Right lung (tissue), 5 donors: ENCODE data around the gene POLE2. TPM values are rescaled to one million over a fixed set of nuclear protein-coding genes. Genes with fewer than 3 reads are reported as not detected.
"Not testable (repeated sequence)": the region's sequence is repeated elsewhere in the genome, so short reads cannot be mapped to it uniquely, and the experiment has no call there.

Experiments used
- DNase-seq, 2 donors: peaks; one replicate each; pipeline ENCODE4 v3.0.0-alpha.2; 2013
- polyA plus RNA-seq, 5 donors: library from polyadenylated mRNA; unstranded; fragments of 120-200 nt; gene quantifications; one replicate each; pipeline versions ENCODE4 v1.2.1 to v1.2.3, GENCODE V29; 2013; ENCODE audit warnings: inconsistent platforms in 1 of 5, low replicate concordance in 1 of 5; ENCODE audit not compliant: insufficient read length in 5 of 5, insufficient read depth in 1 of 5

The POLE2 gene
- polyA plus RNA-seq, 5 donors, result 18.6 to 31.3 (median 23.6) TPM

GRCh38 chr14:49620182-49621113, 67.6 kb downstream of the POLE2 start, which contains the start of the genes MGAT2 and RPL36AL:
Gene MGAT2, plus strand, starts transcription at chr14:49620799. Its CDS starts 470 bp downstream, at chr14:49621269.
Gene RPL36AL, minus strand, starts transcription at chr14:49620626. Its CDS starts 1,522 bp downstream, at chr14:49619104.
- peak; percentile 98 for DNase-seq

DNA sequence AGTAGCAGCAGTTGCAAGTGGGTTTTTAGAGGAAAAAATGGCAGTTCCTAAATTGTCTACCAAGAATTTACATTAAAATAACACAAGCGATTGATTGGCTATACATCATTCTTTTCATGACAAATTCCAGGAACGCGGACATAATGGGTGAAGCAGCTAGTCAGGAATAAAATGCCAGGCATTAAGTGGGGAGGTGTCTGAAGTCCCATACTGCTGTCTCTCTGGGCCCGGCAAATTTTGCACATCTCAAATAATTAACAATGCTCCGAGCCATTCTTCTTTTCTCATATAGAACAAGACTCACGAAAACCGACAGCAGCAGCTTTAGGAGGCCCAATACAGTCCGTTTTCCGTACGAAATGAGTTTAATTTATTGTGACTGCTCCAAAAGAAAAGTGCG, 68.3 kb downstream of the POLE2 start:
- DNase-seq, result no peak

GRCh38 chr14:49619273-49619672, 68.7 kb downstream of the POLE2 start:
- not testable (repeated sequence) for DNase-seq

DNA sequence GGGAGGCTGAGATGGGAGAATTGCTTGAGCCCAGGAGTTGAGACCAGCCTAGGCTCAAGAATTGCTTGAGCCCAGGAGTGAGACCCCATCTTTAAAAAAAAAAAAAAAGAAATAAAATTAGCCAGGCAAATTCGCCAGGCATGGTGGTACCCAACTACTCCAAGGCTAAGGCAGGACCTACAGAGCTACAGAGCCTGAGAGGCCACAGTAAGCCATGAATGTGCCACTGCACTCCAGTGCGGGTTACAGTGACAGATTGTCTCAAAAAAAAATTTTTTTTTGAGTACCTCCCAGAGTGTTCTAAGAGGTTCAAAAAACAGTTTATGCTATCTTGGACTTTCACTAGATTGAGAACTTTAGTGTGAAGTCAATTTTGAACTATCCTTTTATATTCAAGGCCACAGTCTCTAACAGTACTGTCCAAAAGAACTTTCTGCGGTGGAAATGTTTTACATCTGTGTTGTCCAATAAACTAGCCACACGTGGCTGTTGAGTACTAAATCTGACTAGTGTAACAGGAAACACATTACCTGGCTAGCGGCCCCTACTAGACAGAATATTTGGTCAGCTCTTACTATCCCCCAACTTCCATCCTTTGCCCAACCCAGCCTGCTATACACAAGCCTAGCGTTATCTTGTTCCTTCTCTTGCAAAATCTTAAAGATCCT, 70.0 kb downstream of the POLE2 start:
- DNase-seq, result no peak

GRCh38 chr14:49615776-49616175, 72.2 kb downstream of the POLE2 start:
- DNase-seq, result no peak

GRCh38 chr14:49614196-49614595, 73.8 kb downstream of the POLE2 start:
- no peak for DNase-seq

- no peak for DNase-seq
These were observed 75.3 kb downstream of the POLE2 start for GRCh38 chr14:49612671-49613070.

DNA sequence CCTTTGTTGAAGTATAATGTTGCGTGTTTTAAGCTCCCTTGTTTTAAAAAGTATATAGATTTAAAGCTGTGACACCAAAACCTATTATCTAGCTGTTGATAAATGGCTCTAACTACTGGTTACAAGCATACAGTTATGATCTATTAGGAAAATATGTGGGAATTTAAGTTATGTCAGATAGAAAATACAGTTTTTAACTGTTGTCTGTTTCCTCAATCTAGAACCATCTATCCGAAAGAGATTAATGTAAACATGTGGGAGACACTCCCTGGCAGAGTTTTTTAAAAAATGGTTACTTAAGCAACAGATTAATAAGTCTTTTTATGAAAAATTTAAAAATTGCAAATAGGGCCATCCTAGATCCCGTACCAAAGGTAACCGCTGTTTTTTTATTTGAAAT, 75.8 kb downstream of the POLE2 start:
- DNase-seq, result no peak

GRCh38 chr14:49607583-49607982, 80.4 kb downstream of the POLE2 start:
- no peak for DNase-seq

DNA sequence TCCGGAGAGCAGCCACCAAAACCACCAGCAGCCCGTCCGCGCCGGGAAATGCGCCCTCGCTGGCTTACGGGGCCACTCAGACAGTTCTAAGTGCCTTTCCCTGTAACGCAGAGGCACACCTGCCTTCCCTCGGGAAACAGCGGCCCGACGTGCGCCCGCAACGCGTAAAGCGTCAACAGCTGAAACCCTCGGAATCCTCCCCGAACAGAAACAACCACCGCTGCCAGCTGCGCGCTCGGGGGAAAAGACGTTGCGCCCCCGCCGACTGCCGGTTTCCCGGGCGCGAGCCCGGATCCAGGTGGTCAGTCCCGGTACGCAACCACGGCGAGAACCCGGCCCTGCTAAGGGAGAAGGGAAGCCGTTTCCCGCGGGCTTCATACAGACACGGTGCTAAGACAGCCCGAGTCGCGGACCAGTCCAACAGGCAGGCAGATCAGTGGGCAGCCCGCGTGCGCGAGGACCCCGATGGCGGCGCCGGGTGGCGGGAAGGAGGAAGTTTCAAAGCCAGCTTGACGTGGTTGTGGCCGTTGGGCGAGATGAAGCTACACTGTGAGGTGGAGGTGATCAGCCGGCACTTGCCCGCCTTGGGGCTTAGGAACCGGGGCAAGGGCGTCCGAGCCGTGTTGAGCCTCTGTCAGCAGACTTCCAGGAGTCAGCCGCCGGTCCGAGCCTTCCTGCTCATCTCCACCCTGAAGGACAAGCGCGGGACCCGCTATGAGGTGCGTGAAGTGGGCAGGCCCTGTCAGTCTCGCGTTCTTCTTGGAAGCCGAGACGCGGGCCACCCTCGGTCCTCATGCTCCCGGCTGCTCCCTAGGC, 89.3 kb downstream of the POLE2 start, which contains the start of gene LRR1:
TSS of gene LRR1 (plus strand) at position 456 of the 816 bp plus-strand sequence. CDS start at position 537, 81 bp downstream.
- DNase-seq, result peak; percentile 85 to 87

DNA sequence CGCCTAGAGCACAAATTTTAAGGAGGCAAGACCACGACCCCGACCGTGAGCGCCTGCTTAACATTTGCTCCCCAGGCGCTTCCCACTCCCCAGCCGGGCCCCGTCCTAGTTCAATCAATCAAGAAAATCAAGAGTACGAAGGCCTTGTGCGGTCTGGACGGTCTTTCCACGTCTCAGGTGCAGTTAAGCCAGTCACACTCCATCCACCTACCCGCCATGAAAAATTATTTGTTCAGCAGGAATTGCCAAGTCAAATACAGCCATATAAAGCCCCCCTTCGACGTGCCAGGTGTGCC, 89.9 kb downstream of the POLE2 start:
- no peak for DNase-seq

GRCh38 chr14:49594347-49595091, 93.5 kb downstream of the POLE2 start:
- DNase-seq, result peak in 1 of 2 donors; percentile 68

Other genes starting within 250 kb of the POLE2 start
- 1,000 to 10,000 TPM; 1,653 to 2,585 (median 1,859) TPM for gene RPS29, start 101.8 kb downstream of the POLE2 start, polyA plus RNA-seq
- gene LRR1, start 89.3 kb downstream of the POLE2 start, polyA plus RNA-seq, result 10 to 100 TPM in 3 of 5 donors, 1 to 10 TPM in 2; 9.6 to 17.0 (median 11.7) TPM
- 100 to 1,000 TPM; 151 to 215 (median 185) TPM for gene RPL36AL, start 67.6 kb downstream of the POLE2 start, polyA plus RNA-seq
- 10 to 100 TPM in 2 of 5 donors, 1 to 10 TPM in 3; 8.4 to 28.4 (median 9.6) TPM for gene MGAT2, start 67.4 kb downstream of the POLE2 start, polyA plus RNA-seq
- gene DNAAF2, start 53.0 kb downstream of the POLE2 start, polyA plus RNA-seq, result 10 to 100 TPM; 13.4 to 16.5 (median 14.4) TPM
- 1 to 10 TPM; 6.6 to 8.4 (median 7.5) TPM for gene KLHDC1, start 4.9 kb upstream of the POLE2 start, polyA plus RNA-seq
- 100 to 1,000 TPM in 4 of 5 donors, 10 to 100 TPM in 1; 87.4 to 129 (median 109) TPM for gene KLHDC2, start 79.9 kb upstream of the POLE2 start, polyA plus RNA-seq
- gene NEMF, start 164.6 kb upstream of the POLE2 start, polyA plus RNA-seq, result 10 to 100 TPM; 57.2 to 96.4 (median 89.4) TPM
- 10 to 100 TPM; 48.0 to 61.5 (median 51.5) TPM for gene ARF6, start 204.9 kb upstream of the POLE2 start, polyA plus RNA-seq